IPS-20b (cell line): ENCODE data around the gene ASAP3.

ENCODE experiments used
- H3K27ac ChIP-seq: one replicate; pipeline ENCODE4 v1.5.1; 2013; ENCODE audit warnings: low read length
- H3K27me3 ChIP-seq: 2 replicates; pipeline ENCODE4 v1.6.1; 2013; ENCODE audit warnings: mild to moderate bottlenecking, low read length, inconsistent platforms; ENCODE audit not compliant: insufficient read depth
- H3K36me3 ChIP-seq: 2 replicates; pipeline ENCODE4 v1.6.1; 2013; ENCODE audit warnings: low read depth, mild to moderate bottlenecking, inconsistent platforms, low read length, moderate library complexity; ENCODE audit not compliant: insufficient read depth
- H3K4me1 ChIP-seq: 2 replicates; pipeline ENCODE4 v1.6.1; 2013; ENCODE audit warnings: mild to moderate bottlenecking, control low read depth, inconsistent platforms, low read length, moderate library complexity; ENCODE audit not compliant: insufficient read depth
- H3K4me3 ChIP-seq: 2 replicates; pipeline ENCODE4 v1.5.1; 2013; ENCODE audit warnings: mild to moderate bottlenecking, low read length, inconsistent platforms
- H3K9ac ChIP-seq: 2 replicates; pipeline ENCODE4 v1.6.1; 2013; ENCODE audit warnings: low read depth, mild to moderate bottlenecking, inconsistent platforms, low read length, moderate library complexity
- H3K9me3 ChIP-seq: 2 replicates; pipeline ENCODE4 v1.6.1; 2013; ENCODE audit warnings: mild to moderate bottlenecking, low read depth, low read length, inconsistent platforms; ENCODE audit not compliant: insufficient read depth

ASAP3 gene

DNA sequence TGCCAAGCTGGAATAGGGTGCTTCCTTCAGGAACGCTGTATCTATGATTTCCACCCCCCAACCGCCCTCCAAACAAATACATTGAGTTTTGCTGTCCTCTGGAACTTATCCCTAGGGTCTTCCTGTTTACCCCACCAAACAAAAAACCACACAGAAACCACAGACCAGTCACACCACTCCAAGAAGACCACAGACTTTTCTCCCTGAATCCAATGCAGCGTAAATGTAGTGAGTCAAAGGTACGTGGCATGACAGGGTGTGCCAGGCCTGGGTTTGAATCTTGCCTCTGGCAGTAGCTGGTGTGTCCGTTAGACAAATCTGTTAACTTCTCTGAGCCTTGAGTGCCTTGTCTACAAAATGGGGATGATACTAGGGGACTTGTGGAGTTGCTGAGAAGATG is 27.8 kb downstream of the ASAP3 start:
- Histone ChIP-seq H3K9me3 (no peaks in the 10 kb centered on the region), H3K4me3 (no peak overlapping the region), H3K36me3 (peaks cover 34% of the 10 kb centered on the region), H3K9ac (no peak overlapping the region), H3K4me1 (no peaks in the 10 kb centered on the region; the same call in 1 of the 2 replicates), H3K27ac (no peak overlapping the region), H3K27me3 (no peaks in the 10 kb centered on the region)

GRCh38 chr1:23453455-23454000 is 30.5 kb downstream of the ASAP3 start:
- H3K27ac ChIP-seq, result no peak overlapping the region
- H3K27me3 ChIP-seq, result no peaks in the 10 kb centered on the region

GRCh38 chr1:23452011-23452411 is 32.0 kb downstream of the ASAP3 start:
- H3K27ac ChIP-seq, result no peak overlapping the region
- H3K4me3 ChIP-seq, result no peak overlapping the region
- H3K4me1 ChIP-seq, result no peaks in the 10 kb centered on the region
- no peaks in the 10 kb centered on the region for H3K9me3 ChIP-seq
- no peak overlapping the region for H3K9ac ChIP-seq
- peaks cover 63% of the 10 kb centered on the region for H3K36me3 ChIP-seq
- H3K27me3 ChIP-seq, result no peaks in the 10 kb centered on the region

More at GRCh38 chr1:23453455-23454000, 30.5 kb downstream of the ASAP3 start:
- Histone ChIP-seq H3K4me1 (no peaks in the 10 kb centered on the region), H3K9ac (no peak overlapping the region), H3K36me3 (peaks cover 59% of the 10 kb centered on the region), H3K4me3 (no peak overlapping the region), H3K9me3 (no peaks in the 10 kb centered on the region)

DNA sequence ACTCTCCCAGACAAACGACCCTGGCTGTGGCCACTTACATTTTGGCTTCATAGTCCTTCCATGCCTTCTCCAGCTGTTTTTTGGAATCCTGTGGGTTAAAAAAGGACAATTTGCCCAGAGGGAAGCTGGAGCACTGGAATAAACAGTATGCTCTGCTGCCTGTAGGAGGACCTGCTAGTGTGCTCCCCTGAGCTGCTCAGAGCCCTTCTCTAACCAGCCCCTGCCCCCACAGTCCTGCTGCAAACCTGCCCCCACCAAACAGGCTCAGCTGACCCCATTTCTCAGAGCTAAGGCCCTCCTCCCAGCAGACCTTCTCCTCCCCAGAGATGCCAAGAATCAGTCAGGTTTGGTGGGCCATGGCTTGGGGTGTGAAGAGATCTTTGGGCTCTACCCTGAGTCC is 32.5 kb downstream of the ASAP3 start:
- no peaks in the 10 kb centered on the region for H3K9me3 ChIP-seq

GRCh38 chr1:23450894-23451293 is 33.1 kb downstream of the ASAP3 start:
- H3K9ac ChIP-seq, result no peak overlapping the region
- no peaks in the 10 kb centered on the region for H3K27me3 ChIP-seq
- peaks cover 63% of the 10 kb centered on the region for H3K36me3 ChIP-seq
- H3K4me1 ChIP-seq, result no peaks in the 10 kb centered on the region
- H3K9me3 ChIP-seq, result no peaks in the 10 kb centered on the region
- no peak overlapping the region for H3K27ac ChIP-seq
- H3K4me3 ChIP-seq, result no peak overlapping the region

More for the DNA sequence above, 32.5 kb downstream of the ASAP3 start:
- H3K4me1 ChIP-seq, result no peaks in the 10 kb centered on the region
- no peak overlapping the region for H3K27ac ChIP-seq
- H3K27me3 ChIP-seq, result no peaks in the 10 kb centered on the region
- H3K36me3 ChIP-seq, result peaks cover 63% of the 10 kb centered on the region
- H3K9ac ChIP-seq, result no peak overlapping the region
- no peak overlapping the region for H3K4me3 ChIP-seq

DNA sequence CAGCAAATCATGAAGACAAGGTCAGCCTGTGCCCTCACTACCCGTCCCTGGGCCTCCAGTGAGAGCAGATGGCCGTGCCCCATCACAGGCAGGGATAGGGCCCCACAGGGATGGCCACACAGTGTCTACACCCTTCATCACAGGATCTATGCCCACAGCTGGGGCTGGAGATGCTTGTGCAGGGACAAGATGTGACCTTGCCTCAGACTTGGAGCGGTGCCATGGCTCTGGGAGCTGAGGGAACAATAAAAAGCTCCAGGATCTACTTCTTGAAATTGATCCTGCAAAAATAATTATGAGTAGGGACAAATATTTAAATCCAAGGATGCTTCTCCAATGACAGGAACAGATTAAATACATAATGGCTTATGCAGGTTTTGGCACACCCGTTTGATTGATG is 34.0 kb downstream of the ASAP3 start:
- no peak overlapping the region for H3K9ac ChIP-seq
- H3K36me3 ChIP-seq, result peaks cover 54% of the 10 kb centered on the region
- H3K4me1 ChIP-seq, result no peaks in the 10 kb centered on the region
- H3K9me3 ChIP-seq, result no peaks in the 10 kb centered on the region
- no peak overlapping the region for H3K4me3 ChIP-seq
- no peaks in the 10 kb centered on the region for H3K27me3 ChIP-seq
- H3K27ac ChIP-seq, result no peak overlapping the region

DNA sequence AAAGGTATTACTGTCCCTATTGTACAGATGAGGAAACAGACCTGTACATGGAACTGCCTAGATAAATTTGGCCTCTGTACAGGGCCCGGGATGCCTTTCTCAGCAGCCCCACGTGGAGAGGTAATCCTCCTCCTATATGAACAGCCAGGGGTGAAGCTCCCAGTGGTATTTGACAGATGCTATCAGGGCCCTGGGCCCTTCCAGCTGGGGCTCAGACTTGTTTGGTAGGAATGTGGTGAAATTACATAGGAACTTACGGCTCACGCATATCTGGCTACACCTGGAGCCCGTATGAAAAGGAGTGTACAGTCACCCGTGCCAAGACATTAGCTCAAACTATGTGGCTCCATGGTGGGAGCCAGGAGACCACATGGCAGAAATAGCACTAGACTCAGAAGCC is 34.7 kb downstream of the ASAP3 start:
- Histone ChIP-seq H3K4me3 (no peak overlapping the region), H3K9me3 (no peaks in the 10 kb centered on the region), H3K27me3 (no peaks in the 10 kb centered on the region), H3K9ac (no peak overlapping the region), H3K36me3 (peaks cover 47% of the 10 kb centered on the region), H3K27ac (no peak overlapping the region), H3K4me1 (no peaks in the 10 kb centered on the region)

- Histone ChIP-seq H3K27me3 (no peaks in the 10 kb centered on the region), H3K9ac (no peak overlapping the region), H3K27ac (no peak overlapping the region), H3K4me1 (no peaks in the 10 kb centered on the region), H3K9me3 (no peaks in the 10 kb centered on the region), H3K4me3 (no peak overlapping the region), H3K36me3 (peaks cover 50% of the 10 kb centered on the region)
Measured at GRCh38 chr1:23448846-23449245, 35.1 kb downstream of the ASAP3 start.

GRCh38 chr1:23446661-23447310 is 37.2 kb downstream of the ASAP3 start:
- H3K9me3 ChIP-seq, result no peaks in the 10 kb centered on the region
- H3K36me3 ChIP-seq, result peaks cover 41% of the 10 kb centered on the region
- no peaks in the 10 kb centered on the region for H3K4me1 ChIP-seq
- no peaks in the 10 kb centered on the region for H3K27me3 ChIP-seq
- H3K4me3 ChIP-seq, result no peak overlapping the region
- H3K9ac ChIP-seq, result no peak overlapping the region
- H3K27ac ChIP-seq, result no peak overlapping the region

GRCh38 chr1:23444596-23445390 is 39.2 kb downstream of the ASAP3 start:
- H3K9me3 ChIP-seq, result no peaks in the 10 kb centered on the region
- H3K36me3 ChIP-seq, result peaks cover 36% of the 10 kb centered on the region
- no peak overlapping the region for H3K27ac ChIP-seq
- no peaks in the 10 kb centered on the region for H3K27me3 ChIP-seq
- no peak overlapping the region for H3K9ac ChIP-seq
- no peaks in the 10 kb centered on the region for H3K4me1 ChIP-seq
- no peak overlapping the region for H3K4me3 ChIP-seq

GRCh38 chr1:23444104-23444533 is 39.9 kb downstream of the ASAP3 start:
- Histone ChIP-seq H3K4me3 (no peak overlapping the region), H3K27ac (no peak overlapping the region), H3K36me3 (peaks cover 31% of the 10 kb centered on the region), H3K9me3 (no peaks in the 10 kb centered on the region), H3K9ac (no peak overlapping the region), H3K4me1 (no peaks in the 10 kb centered on the region), H3K27me3 (no peaks in the 10 kb centered on the region)

- H3K27ac ChIP-seq, result no peak overlapping the region
- H3K4me3 ChIP-seq, result no peak overlapping the region
- H3K36me3 ChIP-seq, result peaks cover 29% of the 10 kb centered on the region
- no peaks in the 10 kb centered on the region for H3K27me3 ChIP-seq
- H3K4me1 ChIP-seq, result no peaks in the 10 kb centered on the region
- no peak overlapping the region for H3K9ac ChIP-seq
- no peaks in the 10 kb centered on the region for H3K9me3 ChIP-seq
Measured at GRCh38 chr1:23442751-23443150, 41.2 kb downstream of the ASAP3 start.
